SK-N-MC (cell line): ENCODE data around the gene SH2D4B.

Experiments
- EZH2 ChIP-seq: fragments of 200-600 bp; sonication (generic); IDR thresholded peaks from one replicate; pipeline ENCODE4 v1.6.1; 2017; ENCODE audit warnings: antibody characterized with exemption
- POLR2AphosphoS5 ChIP-seq: IDR thresholded peaks from 2 replicates; pipeline ENCODE4 v1.6.1; 2012; ENCODE audit warnings: mild to moderate bottlenecking, low read depth, low read length, borderline replicate concordance

GRCh38 chr10:80496555-80497172 lies 41.0 kb upstream of the SH2D4B start:
- TF ChIP-seq EZH2 (no peak), POLR2AphosphoS5 (no peak)
